PC-3 (cell line): Measurements from ENCODE around the gene TM9SF1. TPM values are rescaled to one million over a fixed set of nuclear protein-coding genes. Genes with fewer than 3 reads are reported as not detected.

Experiments
- ATAC-seq: fragments of 200-7000 bp; cut with Tn5 transposase; 2 replicates; pipeline ENCODE4 v1.9.1; 2020; ENCODE audit warnings: mild to moderate bottlenecking, moderate library complexity
- BruUV-seq: library from RNA; stranded (reverse); fragments of 400-500 nt; replicated peaks from 2 replicates; lab custom pipeline; 2021; lab: Mats Ljungman, UMichigan
- CTCF ChIA-PET: fragments of 300-600 bp; sonication (Branson Sonifier 250); formaldehyde crosslinking; loops from one replicate; lab custom pipeline; 2022; ENCODE audit warnings: antibody characterized with exemption; lab: Charles Lee
- POLR2A ChIA-PET: fragments of 300-600 bp; sonication (Branson Sonifier 250); formaldehyde crosslinking; loops from one replicate; lab custom pipeline; 2022; ENCODE audit warnings: antibody characterized with exemption; ENCODE audit not compliant: unreplicated experiment; lab: Charles Lee
- DNase-seq: peaks from one replicate; pipeline ENCODE4 v3.0.0-alpha.2; 2015
- H2AFZ ChIP-seq: fragments of 300-600 bp; sonication (generic); 2 replicates; pipeline ENCODE4 v1.6.0; 2016; ENCODE audit warnings: antibody characterized with exemption, low read length
- H3F3A ChIP-seq: fragments of 300-600 bp; sonication (generic); one replicate; pipeline ENCODE4 v1.6.0; 2017; ENCODE audit warnings: antibody characterized with exemption, low read length, control low read depth, mild to moderate bottlenecking; ENCODE audit not compliant: unreplicated experiment
- H3K27ac ChIP-seq: fragments of 300-600 bp; sonication (generic); 2 replicates; pipeline ENCODE4 v1.5.1; 2016; ENCODE audit warnings: mild to moderate bottlenecking, low read length
- H3K27me3 ChIP-seq: fragments of 300-600 bp; sonication (generic); 2 replicates; pipeline ENCODE4 v1.6.1; 2016; ENCODE audit warnings: low read length, mixed read lengths
- H3K36me3 ChIP-seq: fragments of 300-600 bp; sonication (generic); 2 replicates; pipeline ENCODE4 v1.6.1; 2016; ENCODE audit warnings: low read depth, mixed run types, low read length, mixed read lengths
- H3K4me1 ChIP-seq: fragments of 300-600 bp; sonication (generic); 2 replicates; pipeline ENCODE4 v1.5.1; 2016; ENCODE audit warnings: low read length; ENCODE audit not compliant: insufficient read depth
- H3K4me2 ChIP-seq: fragments of 300-600 bp; sonication (generic); 2 replicates; pipeline ENCODE4 v1.6.0; 2016; ENCODE audit warnings: low read length
- H3K4me3 ChIP-seq: fragments of 300-600 bp; sonication (generic); 2 replicates; pipeline ENCODE4 v1.5.1; 2016; ENCODE audit warnings: mild to moderate bottlenecking, low read length, mixed read lengths
- H3K79me2 ChIP-seq: fragments of 300-600 bp; sonication (generic); 2 replicates; pipeline ENCODE4 v1.6.1; 2017; ENCODE audit warnings: low read length, mixed read lengths
- H3K9ac ChIP-seq: fragments of 300-600 bp; sonication (generic); 2 replicates; pipeline ENCODE4 v1.6.0; 2016; ENCODE audit warnings: mild to moderate bottlenecking, low read length
- H3K9me2 ChIP-seq: fragments of 300-600 bp; sonication (generic); replicated peaks from 2 replicates; pipeline ENCODE4 v1.6.1; 2016; ENCODE audit warnings: mixed run types, low read length, mixed read lengths
- H3K9me3 ChIP-seq: fragments of 300-600 bp; sonication (generic); 2 replicates; pipeline ENCODE4 v1.6.1; 2016; ENCODE audit warnings: low read length, mixed read lengths
- H4K20me1 ChIP-seq: fragments of 300-600 bp; sonication (generic); 2 replicates; pipeline ENCODE4 v1.6.1; 2016; ENCODE audit warnings: low read length, mixed read lengths
- EZH2 ChIP-seq: fragments of 300-600 bp; sonication (generic); IDR thresholded peaks from one replicate; pipeline ENCODE4 v1.6.1; 2017; ENCODE audit warnings: antibody characterized with exemption, mild to moderate bottlenecking, low read length; ENCODE audit not compliant: unreplicated experiment
- EZH2phosphoT487 ChIP-seq: fragments of 300-600 bp; sonication (generic); IDR thresholded peaks from 2 replicates; pipeline ENCODE4 v1.6.1; 2018; ENCODE audit warnings: mild to moderate bottlenecking, antibody characterized with exemption, low read length, borderline replicate concordance
- intact Hi-C: fragments of 100-400 bp; cut with micrococcal nuclease; formaldehyde crosslinking; loops from 2 replicates; pipeline ENCODE4 v1.9.0; 2023
- total RNA-seq: library from RNA; depleted of rRNA; stranded (reverse); fragments of >200 nt; gene quantifications from 2 replicates; pipeline ENCODE4 v1.2.3, GENCODE V29; 2014
- TF ChIP-seq, protein P1 (sequence below): fragments of 300-600 bp; sonication (generic); conservative IDR thresholded peaks from 2 replicates; pipeline ENCODE4 v1.5.1; 2017; ENCODE audit warnings: antibody characterized with exemption, low read depth, mild to moderate bottlenecking, low read length

TM9SF1 gene
- total RNA-seq, 1 experiment from 2014 or later = 52.1 TPM

DNA sequence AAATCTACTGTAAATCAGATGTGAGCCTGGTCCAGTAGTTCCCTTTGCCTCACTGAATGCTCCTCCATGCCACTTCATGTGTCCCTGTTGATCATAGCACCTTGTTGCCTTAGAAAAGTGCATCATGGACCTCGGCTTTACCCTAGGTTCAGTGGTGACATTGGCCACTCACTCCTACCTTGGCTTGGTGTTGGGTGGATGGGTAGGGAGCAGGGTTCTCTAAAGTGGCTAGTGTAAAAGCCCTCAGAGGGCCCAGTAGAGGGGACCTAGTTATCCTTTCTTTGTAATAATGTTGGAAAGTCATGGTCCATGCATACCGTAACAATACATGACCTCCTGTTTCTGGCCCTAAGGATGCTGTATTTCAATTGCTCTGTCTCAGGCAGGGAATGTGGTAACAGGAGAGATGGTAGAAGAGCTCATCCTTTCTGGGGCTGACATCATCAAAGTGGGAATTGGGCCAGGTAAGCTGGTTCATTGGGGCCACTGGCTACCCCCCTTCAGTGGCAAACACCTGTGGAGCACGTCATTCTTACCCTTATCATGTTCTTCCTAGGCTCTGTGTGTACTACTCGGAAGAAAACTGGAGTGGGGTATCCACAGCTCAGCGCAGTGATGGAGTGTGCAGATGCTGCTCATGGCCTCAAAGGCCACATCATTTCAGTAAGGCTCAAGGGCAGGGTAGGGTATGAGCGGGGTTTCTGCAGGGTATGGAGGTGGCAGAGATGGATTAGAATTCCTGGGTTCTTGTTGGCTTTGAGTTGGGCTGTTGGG lies 41.6 kb upstream of the TM9SF1 start:
- no peak overlapping the region for H3K4me2 ChIP-seq
- no peaks in the 10 kb centered on the region for H3F3A ChIP-seq
- H3K9ac ChIP-seq = no peak overlapping the region
- intact Hi-C loops = no loop called here
- 0 out of 2 replicates have a peak, but pooled peaks cover 3% of the 10 kb centered on the region for H4K20me1 ChIP-seq
- H3K36me3 ChIP-seq = peaks cover 45% of the 10 kb centered on the region
- DNase-seq (no peak), ATAC-seq (no peak)
- H3K79me2 ChIP-seq = peaks cover 53% of the 10 kb centered on the region
- H3K27me3 ChIP-seq = no peaks in the 10 kb centered on the region
- H3K4me3 ChIP-seq = no peak overlapping the region
- no peaks in the 10 kb centered on the region for H3K9me2 ChIP-seq
- ChIA-PET POLR2A (no interaction called here), CTCF (no interaction called here)
- H2AFZ ChIP-seq = no peak overlapping the region
- TF ChIP-seq, protein P1, sequence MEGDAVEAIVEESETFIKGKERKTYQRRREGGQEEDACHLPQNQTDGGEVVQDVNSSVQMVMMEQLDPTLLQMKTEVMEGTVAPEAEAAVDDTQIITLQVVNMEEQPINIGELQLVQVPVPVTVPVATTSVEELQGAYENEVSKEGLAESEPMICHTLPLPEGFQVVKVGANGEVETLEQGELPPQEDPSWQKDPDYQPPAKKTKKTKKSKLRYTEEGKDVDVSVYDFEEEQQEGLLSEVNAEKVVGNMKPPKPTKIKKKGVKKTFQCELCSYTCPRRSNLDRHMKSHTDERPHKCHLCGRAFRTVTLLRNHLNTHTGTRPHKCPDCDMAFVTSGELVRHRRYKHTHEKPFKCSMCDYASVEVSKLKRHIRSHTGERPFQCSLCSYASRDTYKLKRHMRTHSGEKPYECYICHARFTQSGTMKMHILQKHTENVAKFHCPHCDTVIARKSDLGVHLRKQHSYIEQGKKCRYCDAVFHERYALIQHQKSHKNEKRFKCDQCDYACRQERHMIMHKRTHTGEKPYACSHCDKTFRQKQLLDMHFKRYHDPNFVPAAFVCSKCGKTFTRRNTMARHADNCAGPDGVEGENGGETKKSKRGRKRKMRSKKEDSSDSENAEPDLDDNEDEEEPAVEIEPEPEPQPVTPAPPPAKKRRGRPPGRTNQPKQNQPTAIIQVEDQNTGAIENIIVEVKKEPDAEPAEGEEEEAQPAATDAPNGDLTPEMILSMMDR = no peak
- no peak for TF ChIP-seq EZH2phosphoT487
- no peak for TF ChIP-seq EZH2
- peaks cover 53% of the 10 kb centered on the region for H3K4me1 ChIP-seq
- BruUV-seq = no TSS peak
- H3K9me3 ChIP-seq = no peaks in the 10 kb centered on the region
- H3K27ac ChIP-seq = no peak overlapping the region

DNA sequence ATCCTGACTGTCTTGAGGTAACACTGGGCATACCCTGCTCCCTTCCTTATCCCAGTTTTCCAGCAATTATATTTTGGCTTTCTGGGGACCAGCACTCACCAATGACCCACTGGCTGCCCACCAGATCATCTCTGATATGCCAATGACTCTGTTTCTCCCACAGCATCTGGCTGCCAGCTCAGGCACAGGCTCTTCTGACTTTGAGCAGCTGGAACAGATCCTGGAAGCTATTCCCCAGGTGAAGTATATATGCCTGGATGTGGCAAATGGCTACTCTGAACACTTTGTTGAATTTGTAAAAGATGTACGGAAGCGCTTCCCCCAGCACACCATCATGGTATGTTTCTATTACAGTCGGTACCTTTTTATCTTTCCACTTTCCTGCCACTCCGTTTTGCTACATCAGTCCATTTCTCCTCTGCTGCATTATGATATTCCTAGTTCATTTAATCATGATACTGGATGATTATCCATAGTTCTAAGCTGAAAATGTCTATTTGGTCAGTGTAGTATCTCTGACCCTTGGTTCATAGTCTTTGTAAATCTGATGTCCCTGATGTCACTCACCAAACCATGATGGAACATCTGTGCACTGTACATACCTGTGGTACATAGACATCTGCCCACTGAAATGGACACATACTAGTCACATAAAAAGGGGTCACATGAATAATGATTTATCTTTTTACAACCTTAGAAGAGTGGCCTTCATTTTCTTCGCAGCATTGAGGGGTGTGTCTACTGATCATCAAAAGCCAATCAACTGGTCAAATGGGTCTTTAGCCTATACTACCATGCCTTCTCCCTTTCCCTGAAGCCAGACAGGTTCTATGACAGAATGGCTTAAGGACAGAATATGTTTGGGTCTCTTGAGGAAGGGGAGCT lies 40.8 kb upstream of the TM9SF1 start:
- no peaks in the 10 kb centered on the region for H3F3A ChIP-seq
- no peak for ATAC-seq
- no peaks in the 10 kb centered on the region for H3K27me3 ChIP-seq
- TF ChIP-seq EZH2phosphoT487 (no peak), EZH2 (no peak)
- TF ChIP-seq, protein P1 = no peak
- peaks cover 50% of the 10 kb centered on the region for H3K4me1 ChIP-seq
- H3K36me3 ChIP-seq = peaks cover 45% of the 10 kb centered on the region
- CTCF ChIA-PET = no interaction called here
- no peak overlapping the region for H3K4me2 ChIP-seq
- no peak overlapping the region for H2AFZ ChIP-seq
- H3K9me3 ChIP-seq = no peaks in the 10 kb centered on the region
- no peak overlapping the region for H3K4me3 ChIP-seq
- H3K27ac ChIP-seq = no peak overlapping the region
- peaks cover 53% of the 10 kb centered on the region for H3K79me2 ChIP-seq
- 0 out of 2 replicates have a peak, but pooled peaks cover 2% of the 10 kb centered on the region for H4K20me1 ChIP-seq
- H3K9me2 ChIP-seq = no peaks in the 10 kb centered on the region
- BruUV-seq = no TSS peak
- intact Hi-C loops = no loop called here
- POLR2A ChIA-PET = no interaction called here
- no peak for DNase-seq
- no peak overlapping the region for H3K9ac ChIP-seq
